GM12865 (cell line): ENCODE measurements around the gene NDUFB10.

ENCODE experiments used
- DNase-seq: peaks from one replicate; pipeline ENCODE4 v3.0.0; 2010; ENCODE audit warnings: low read depth
- H3K4me3 ChIP-seq: 2 replicates; pipeline ENCODE4 v1.5.1; 2011; ENCODE audit warnings: mild to moderate bottlenecking, low read depth, low read length, control low read depth
- CTCF ChIP-seq: IDR thresholded peaks from 2 replicates; pipeline ENCODE4 v1.5.1; 2011; ENCODE audit warnings: low read length, control low read depth, low read depth, inconsistent platforms; ENCODE audit not compliant: insufficient read depth; ENCODE audit errors: missing control alignments

The NDUFB10 gene

GRCh38 chr16:1984347-1985225 is 25.2 kb downstream of the NDUFB10 start:
- peak overlapping the region; percentile 91 for H3K4me3 ChIP-seq
- no peak for DNase-seq
- TF ChIP-seq CTCF = no peak

- H3K4me3 ChIP-seq = peak overlapping the region; percentile 91
- DNase-seq = no peak
- no peak for TF ChIP-seq CTCF
Observed at GRCh38 chr16:1985466-1986150, 26.3 kb downstream of the NDUFB10 start.

GRCh38 chr16:1987198-1987597 is 27.9 kb downstream of the NDUFB10 start:
- TF ChIP-seq CTCF = no peak
- DNase-seq = no peak
- no peak overlapping the region for H3K4me3 ChIP-seq

GRCh38 chr16:1989209-1990100 is 30.1 kb downstream of the NDUFB10 start, which contains the start of gene SYNGR3:
SYNGR3 (plus strand) TSS chr16:1989970; CDS start chr16:1990103, 133 bp downstream.
- no peak for TF ChIP-seq CTCF
- H3K4me3 ChIP-seq = peak within 1 kb of the TSS; percentile 76
- no peak for DNase-seq

- H3K4me3 ChIP-seq = peak overlapping the region; percentile 76; the same call in 1 of the 2 replicates
- no peak for TF ChIP-seq CTCF
- DNase-seq = no peak
Observed at GRCh38 chr16:1990101-1990350, 30.7 kb downstream of the NDUFB10 start.

GRCh38 chr16:1990351-1991134 is 31.2 kb downstream of the NDUFB10 start:
- peak overlapping the region; percentile 76 for H3K4me3 ChIP-seq
- peak; percentile 54 for DNase-seq
- TF ChIP-seq CTCF = no peak
